ENCODE results near the gene BTK.

DNA sequence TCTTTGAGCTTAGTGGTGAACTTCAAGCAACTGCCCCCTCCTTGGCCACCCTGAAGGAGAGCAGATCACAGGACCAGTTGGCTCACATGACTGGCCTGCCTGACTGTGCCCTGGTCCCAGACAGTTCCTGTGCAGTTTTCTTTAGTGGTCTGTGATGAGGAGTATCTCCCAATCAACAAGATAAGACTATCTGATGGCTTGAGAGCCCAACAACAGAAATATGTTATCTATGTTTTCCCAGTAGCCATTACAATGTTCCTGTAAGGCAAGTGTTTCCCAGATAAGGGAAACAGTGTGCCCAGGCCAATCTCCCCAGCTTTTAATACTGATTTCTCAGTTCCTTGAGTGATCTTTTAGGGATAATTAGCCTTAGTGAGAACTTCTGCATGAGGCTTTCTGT, 23.2 kb downstream of the BTK start:
- TF ChIP-seq, protein P1, sequence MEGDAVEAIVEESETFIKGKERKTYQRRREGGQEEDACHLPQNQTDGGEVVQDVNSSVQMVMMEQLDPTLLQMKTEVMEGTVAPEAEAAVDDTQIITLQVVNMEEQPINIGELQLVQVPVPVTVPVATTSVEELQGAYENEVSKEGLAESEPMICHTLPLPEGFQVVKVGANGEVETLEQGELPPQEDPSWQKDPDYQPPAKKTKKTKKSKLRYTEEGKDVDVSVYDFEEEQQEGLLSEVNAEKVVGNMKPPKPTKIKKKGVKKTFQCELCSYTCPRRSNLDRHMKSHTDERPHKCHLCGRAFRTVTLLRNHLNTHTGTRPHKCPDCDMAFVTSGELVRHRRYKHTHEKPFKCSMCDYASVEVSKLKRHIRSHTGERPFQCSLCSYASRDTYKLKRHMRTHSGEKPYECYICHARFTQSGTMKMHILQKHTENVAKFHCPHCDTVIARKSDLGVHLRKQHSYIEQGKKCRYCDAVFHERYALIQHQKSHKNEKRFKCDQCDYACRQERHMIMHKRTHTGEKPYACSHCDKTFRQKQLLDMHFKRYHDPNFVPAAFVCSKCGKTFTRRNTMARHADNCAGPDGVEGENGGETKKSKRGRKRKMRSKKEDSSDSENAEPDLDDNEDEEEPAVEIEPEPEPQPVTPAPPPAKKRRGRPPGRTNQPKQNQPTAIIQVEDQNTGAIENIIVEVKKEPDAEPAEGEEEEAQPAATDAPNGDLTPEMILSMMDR (IDR thresholded peaks at IDR 0.05; ENCODE audit: low read depth, low read length) = no peak
- no peak for TF ChIP-seq EZH2phosphoT487 (IDR thresholded peaks at IDR 0.05; ENCODE audit: low read depth)

Measured in OCI-LY3 (cell line).